Prostate gland (tissue), 2 donors: ENCODE data around the gene CRISPLD2. TPM values are rescaled to one million over a fixed set of nuclear protein-coding genes. Genes with fewer than 3 reads are reported as not detected.
"Not testable (repeated sequence)": the region's sequence is repeated elsewhere in the genome, so short reads cannot be mapped to it uniquely, and the experiment has no call there.

Experiments
- DNase-seq: peaks from one replicate; pipeline ENCODE4 v3.0.0-alpha.2; 2019; ENCODE audit warnings: low spot score
- H3K27ac ChIP-seq, 2 donors: fragments of 200-600 bp; sonication (generic); 2 replicates each; pipeline ENCODE4 v1.5.1; 2017 to 2019
- H3K27me3 ChIP-seq: fragments of 200-600 bp; sonication (generic); replicated peaks from 2 replicates; pipeline ENCODE4 v1.5.1; 2019; ENCODE audit not compliant: insufficient read depth
- H3K36me3 ChIP-seq, 2 donors: fragments of 200-600 bp; sonication (generic); 1 replicate in 1 of 2; 2 replicates in 1 of 2; pipeline versions ENCODE4 v1.5.1 to v1.8.1; 2017 to 2019
- H3K4me1 ChIP-seq: fragments of 200-600 bp; sonication (generic); replicated peaks from 2 replicates; pipeline ENCODE4 v1.5.1; 2019
- H3K4me3 ChIP-seq, 2 donors: fragments of 200-600 bp; sonication (generic); 2 replicates each; pipeline ENCODE4 v1.5.1; 2017 to 2019
- H3K9me3 ChIP-seq: fragments of 200-600 bp; sonication (generic); 2 replicates; pipeline ENCODE4 v1.5.1; 2017
- CTCF ChIP-seq, 4 experiments: fragments of 200-600 bp in 2 of 4; fragments of 450-650 bp in 2 of 4; sonication (generic) in 2 of 4; IDR thresholded peaks; 1 replicate in 3 of 4; 2 replicates in 1 of 4; pipeline ENCODE4 v1.5.1; 2016 to 2019; ENCODE audit warnings: antibody characterized with exemption in 4 of 4, mild to moderate bottlenecking in 2 of 4, moderate library complexity in 2 of 4
- POLR2A ChIP-seq: fragments of 450-650 bp; IDR thresholded peaks from one replicate; pipeline ENCODE4 v1.6.1; 2016; ENCODE audit warnings: antibody characterized with exemption, mild to moderate bottlenecking
- POLR2AphosphoS5 ChIP-seq: sonication (generic); formaldehyde crosslinking; IDR thresholded peaks from one replicate; pipeline ENCODE4 v1.6.1; 2017; ENCODE audit warnings: antibody characterized with exemption
- WGBS: methylation state at CpG from one replicate; pipeline ENCODE4 v1.1.5; 2018; 5-methylcytosine and 5-hydroxymethylcytosine counted together
- intact Hi-C: fragments of 100-400 bp; cut with DNase I; formaldehyde crosslinking; loops from one replicate; pipeline ENCODE4 v1.14.2; 2022
- total RNA-seq, 2 donors: library from RNA; depleted of rRNA; stranded (reverse); fragments of >200 nt; gene quantifications; one replicate each; pipeline ENCODE4 v1.1.0, GENCODE V29; 2016

Gene CRISPLD2
- total RNA-seq, 2 donors from 2014 or later, result 186 to 226 TPM

GRCh38 chr16:84827897-84828296, 8.1 kb downstream of the CRISPLD2 start:
- WGBS, result 65% methylated on average over 15 of the region's 15 CpGs
- intact Hi-C loops, result loop anchor here (10.0 kb wide), 1 partner anchor 523 kb away; no protein-coding TSS in a partner anchor
- H3K36me3 ChIP-seq, result no peaks in the 10 kb centered on the region
- DNase-seq, result no peak
- H3K27me3 ChIP-seq, result no peaks in the 10 kb centered on the region
- TF ChIP-seq CTCF (IDR thresholded peaks at IDR 0.05) (no peak), POLR2AphosphoS5 (no peak), POLR2A (no peak)
- peaks cover 5% of the 10 kb centered on the region for H3K4me1 ChIP-seq
- H3K4me3 ChIP-seq, result no peak overlapping the region
- H3K27ac ChIP-seq, result peak overlapping the region; percentile 85
- no peaks in the 10 kb centered on the region for H3K9me3 ChIP-seq

GRCh38 chr16:84828322-84828721, 8.5 kb downstream of the CRISPLD2 start:
- H3K36me3 ChIP-seq, result no peaks in the 10 kb centered on the region
- H3K27ac ChIP-seq, result peak overlapping the region; percentile 85
- no peak for TF ChIP-seq CTCF (IDR thresholded peaks at IDR 0.05)
- no peak for TF ChIP-seq POLR2A
- no peak for TF ChIP-seq POLR2AphosphoS5
- peaks cover 5% of the 10 kb centered on the region for H3K4me1 ChIP-seq
- no peak for DNase-seq
- WGBS, result 60% methylated on average over 5 of the region's 5 CpGs
- H3K9me3 ChIP-seq, result no peaks in the 10 kb centered on the region
- intact Hi-C loops, result loop anchor here (10.0 kb wide), 1 partner anchor 524 kb away; no protein-coding TSS in a partner anchor
- no peaks in the 10 kb centered on the region for H3K27me3 ChIP-seq
- H3K4me3 ChIP-seq, result no peak overlapping the region

- no peaks in the 10 kb centered on the region for H3K9me3 ChIP-seq
- 63% methylated on average over 15 of the region's 15 CpGs for WGBS
- H3K27me3 ChIP-seq, result no peaks in the 10 kb centered on the region
- peaks cover 14% of the 10 kb centered on the region for H3K4me1 ChIP-seq
- no peaks in the 10 kb centered on the region for H3K36me3 ChIP-seq
- DNase-seq, result no peak
- intact Hi-C loops, result loop anchor here (10.0 kb wide), 1 partner anchor 525 kb away; no protein-coding TSS in a partner anchor
- no peak overlapping the region for H3K4me3 ChIP-seq
- H3K27ac ChIP-seq, result peak overlapping the region; percentile 85
- no peak for TF ChIP-seq CTCF (IDR thresholded peaks at IDR 0.05)
- peak; percentile 17 for TF ChIP-seq POLR2AphosphoS5
Observed at GRCh38 chr16:84829168-84829965, 9.6 kb downstream of the CRISPLD2 start.

- TF ChIP-seq POLR2A (no peak), CTCF (IDR thresholded peaks at IDR 0.05) (no peak), POLR2AphosphoS5 (no peak)
- Histone ChIP-seq H3K4me1 (peaks cover 27% of the 10 kb centered on the region), H3K9me3 (no peaks in the 10 kb centered on the region), H3K27me3 (no peaks in the 10 kb centered on the region), H3K36me3 (no peaks in the 10 kb centered on the region), H3K27ac (peak overlapping the region; percentile 85), H3K4me3 (no peak overlapping the region)
- DNase-seq, result no peak
- intact Hi-C loops, result no loop called here
- 87% methylated on average over 13 of the region's 13 CpGs for WGBS
Observed at GRCh38 chr16:84830765-84831384, 11.1 kb downstream of the CRISPLD2 start.

- H3K27me3 ChIP-seq, intact Hi-C loops, H3K4me3 ChIP-seq, DNase-seq, H3K9me3 ChIP-seq, H3K36me3 ChIP-seq: not testable (repeated sequence)
- 75% methylated on average over 10 of the region's 10 CpGs for WGBS
- peak overlapping the region; percentile 85 for H3K27ac ChIP-seq
- peaks cover 27% of the 10 kb centered on the region for H3K4me1 ChIP-seq
Observed at GRCh38 chr16:84831728-84832127, 11.9 kb downstream of the CRISPLD2 start.
